DND-41 (cell line): Measurements from ENCODE around the gene RORB.

Experiments used
- EZH2 ChIP-seq: IDR thresholded peaks from 3 replicates; pipeline ENCODE4 v1.6.1; 2012; ENCODE audit warnings: borderline replicate concordance, low read depth, mild to moderate bottlenecking, moderate library complexity, low read length, inconsistent platforms; ENCODE audit not compliant: severe bottlenecking
- TF ChIP-seq, protein P1 (sequence below): IDR thresholded peaks from 2 replicates; pipeline ENCODE4 v1.5.1; 2012; ENCODE audit warnings: borderline replicate concordance, low read length, moderate library complexity, mild to moderate bottlenecking; ENCODE audit not compliant: poor library complexity, severe bottlenecking; ENCODE audit errors: extremely low read depth

DNA sequence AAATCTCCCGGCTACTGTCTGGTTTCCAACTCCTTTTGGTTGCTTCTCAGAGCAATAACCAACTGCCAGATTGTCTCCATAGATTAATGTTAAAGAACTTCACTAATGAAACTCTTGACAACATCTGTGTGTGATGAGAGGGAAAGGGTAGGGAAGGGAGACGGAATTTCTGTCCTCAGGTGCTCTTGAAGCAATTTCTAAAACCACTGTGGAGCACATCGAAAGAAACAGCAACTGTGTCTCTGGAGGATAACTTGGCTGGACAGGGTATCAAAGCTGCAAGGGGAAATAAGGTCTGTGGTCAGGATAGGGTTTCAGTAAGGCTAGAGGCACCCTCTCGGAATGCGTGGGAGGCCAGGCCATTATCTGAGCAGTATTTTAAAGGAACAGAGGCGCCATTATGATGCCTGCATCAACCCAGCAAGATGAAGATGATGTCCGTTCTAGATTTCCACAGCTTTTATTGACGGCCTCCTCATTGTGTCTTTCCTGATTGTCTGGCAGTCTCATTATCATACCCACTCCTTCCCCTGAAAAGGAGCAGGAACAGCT, 76.6 kb downstream of the RORB start:
- TF ChIP-seq, protein P1, sequence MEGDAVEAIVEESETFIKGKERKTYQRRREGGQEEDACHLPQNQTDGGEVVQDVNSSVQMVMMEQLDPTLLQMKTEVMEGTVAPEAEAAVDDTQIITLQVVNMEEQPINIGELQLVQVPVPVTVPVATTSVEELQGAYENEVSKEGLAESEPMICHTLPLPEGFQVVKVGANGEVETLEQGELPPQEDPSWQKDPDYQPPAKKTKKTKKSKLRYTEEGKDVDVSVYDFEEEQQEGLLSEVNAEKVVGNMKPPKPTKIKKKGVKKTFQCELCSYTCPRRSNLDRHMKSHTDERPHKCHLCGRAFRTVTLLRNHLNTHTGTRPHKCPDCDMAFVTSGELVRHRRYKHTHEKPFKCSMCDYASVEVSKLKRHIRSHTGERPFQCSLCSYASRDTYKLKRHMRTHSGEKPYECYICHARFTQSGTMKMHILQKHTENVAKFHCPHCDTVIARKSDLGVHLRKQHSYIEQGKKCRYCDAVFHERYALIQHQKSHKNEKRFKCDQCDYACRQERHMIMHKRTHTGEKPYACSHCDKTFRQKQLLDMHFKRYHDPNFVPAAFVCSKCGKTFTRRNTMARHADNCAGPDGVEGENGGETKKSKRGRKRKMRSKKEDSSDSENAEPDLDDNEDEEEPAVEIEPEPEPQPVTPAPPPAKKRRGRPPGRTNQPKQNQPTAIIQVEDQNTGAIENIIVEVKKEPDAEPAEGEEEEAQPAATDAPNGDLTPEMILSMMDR: no peak
- no peak for TF ChIP-seq EZH2
